HCT116 (cell line): Measurements from ENCODE around the gene TOP3B.

Experiments used
- ATF3 ChIP-seq: IDR thresholded peaks from 2 replicates; pipeline ENCODE4 v1.6.1; 2012
- CTCF ChIP-seq, 3 experiments: fragments of 200-600 bp in 1 of 3; sonication (generic) in 1 of 3; IDR thresholded peaks in 2 of 3; conservative IDR thresholded peaks in 1 of 3; 2 replicates each; pipeline ENCODE4 v1.5.1; 2012 to 2017; ENCODE audit warnings: low read depth in 2 of 3, low read length in 2 of 3, antibody characterized with exemption in 1 of 3, borderline replicate concordance in 1 of 3, control low read depth in 1 of 3, mild to moderate bottlenecking in 1 of 3, mixed read lengths in 1 of 3, mixed run types in 1 of 3, moderate library complexity in 1 of 3; ENCODE audit not compliant: insufficient read depth in 1 of 3
- EZH2 ChIP-seq: fragments of 200-600 bp; sonication (generic); IDR thresholded peaks from 2 replicates; pipeline ENCODE4 v1.6.1; 2017; ENCODE audit warnings: antibody characterized with exemption, mixed run types
- EZH2phosphoT487 ChIP-seq: fragments of 200-600 bp; IDR thresholded peaks from 2 replicates; pipeline ENCODE4 v1.6.1; 2018; ENCODE audit warnings: antibody characterized with exemption, borderline replicate concordance
- POLR2A ChIP-seq: IDR thresholded peaks from 2 replicates; pipeline ENCODE4 v1.7.0; 2011; ENCODE audit warnings: borderline replicate concordance; ENCODE audit not compliant: insufficient read depth, insufficient read length; ENCODE audit errors: extremely low read depth
- POLR2AphosphoS5 ChIP-seq: IDR thresholded peaks from 2 replicates; pipeline ENCODE4 v1.6.1; 2011; ENCODE audit warnings: mild to moderate bottlenecking, low read depth, low read length, moderate library complexity

GRCh38 chr22:22015631-22016030, 33.0 kb upstream of the TOP3B start:
- TF ChIP-seq POLR2AphosphoS5 (no peak), POLR2A (no peak), CTCF (IDR thresholded peaks at IDR 0.05 in 2 of 3, conservative IDR thresholded peaks at IDR 0.05 in 1 of 3; ENCODE audit: borderline replicate concordance in 1 of 3, insufficient read depth in 1 of 3, low read depth in 2 of 3, low read length in 2 of 3) (no peak), EZH2phosphoT487 (no peak), ATF3 (no peak), EZH2 (no peak)
